Fibroblast of gingiva (primary cell): ENCODE results near the gene MBL2.

Experiments
- DNase-seq: peaks from one replicate; pipeline ENCODE4 v3.0.0-alpha.2; 2011; ENCODE audit warnings: low read depth

Gene MBL2

GRCh38 chr10:52771534-52772445 is 794 bp downstream of the MBL2 start:
- DNase-seq = no peak

GRCh38 chr10:52770904-52771303 is 1.7 kb downstream of the MBL2 start:
- no peak for DNase-seq

GRCh38 chr10:52769966-52770365 is 2.6 kb downstream of the MBL2 start:
- no peak for DNase-seq

GRCh38 chr10:52768001-52768532 is 4.5 kb downstream of the MBL2 start:
- no peak for DNase-seq

- DNase-seq = no peak
These were observed 10.5 kb downstream of the MBL2 start for GRCh38 chr10:52762088-52762487.

GRCh38 chr10:52759154-52759553 is 13.4 kb downstream of the MBL2 start:
- no peak for DNase-seq

- no peak for DNase-seq
These were observed 14.2 kb downstream of the MBL2 start for GRCh38 chr10:52758406-52758805.

GRCh38 chr10:52757773-52758172 is 14.8 kb downstream of the MBL2 start:
- no peak for DNase-seq

- DNase-seq = no peak
These were observed 15.6 kb downstream of the MBL2 start for GRCh38 chr10:52756966-52757365.

- DNase-seq = no peak
These were observed 16.3 kb downstream of the MBL2 start for GRCh38 chr10:52756295-52756694.

- no peak for DNase-seq
These were observed 17.1 kb downstream of the MBL2 start for GRCh38 chr10:52755297-52756062.

GRCh38 chr10:52752801-52753445 is 19.7 kb downstream of the MBL2 start:
- DNase-seq = no peak

GRCh38 chr10:52752261-52752660 is 20.3 kb downstream of the MBL2 start:
- no peak for DNase-seq

- no peak for DNase-seq
These were observed 21.2 kb downstream of the MBL2 start for GRCh38 chr10:52751337-52751736.

- DNase-seq = no peak
These were observed 22.0 kb downstream of the MBL2 start for GRCh38 chr10:52750629-52751028.

GRCh38 chr10:52747694-52748093 is 24.9 kb downstream of the MBL2 start:
- no peak for DNase-seq

GRCh38 chr10:52746169-52746568 is 26.4 kb downstream of the MBL2 start:
- DNase-seq = no peak

- no peak for DNase-seq
These were observed 28.4 kb downstream of the MBL2 start for GRCh38 chr10:52744057-52744805.

GRCh38 chr10:52742731-52743130 is 29.9 kb downstream of the MBL2 start:
- DNase-seq = no peak

- no peak for DNase-seq
These were observed 30.7 kb downstream of the MBL2 start for GRCh38 chr10:52741851-52742250.

- no peak for DNase-seq
These were observed 31.5 kb downstream of the MBL2 start for GRCh38 chr10:52740913-52741675.
